ENCODE data around the gene CHRND. TPM values are rescaled to one million over a fixed set of nuclear protein-coding genes. Genes with fewer than 3 reads are reported as not detected.

CHRND gene
- total RNA-seq, 4 donors from 2014 or later, result not detected

- no peak for TF ChIP-seq CTCF (IDR thresholded peaks at IDR 0.05)
- ATAC-seq (ENCODE audit: low FRiP score), result no peak
These were observed 52.7 kb downstream of the CHRND start for GRCh38 chr2:232578626-232579025.

GRCh38 chr2:232580648-232580981 lies 54.7 kb downstream of the CHRND start:
- DNase-seq (ENCODE audit: low spot score), result no peak
- no peak for ATAC-seq (ENCODE audit: low FRiP score)
- no peak for TF ChIP-seq CTCF (IDR thresholded peaks at IDR 0.05)

More at GRCh38 chr2:232578626-232579025, 52.7 kb downstream of the CHRND start:
- no peak for DNase-seq (ENCODE audit: low spot score)

- ATAC-seq (ENCODE audit: low FRiP score), result no peak
- TF ChIP-seq CTCF (IDR thresholded peaks at IDR 0.05), result no peak
- DNase-seq (ENCODE audit: low spot score), result no peak
These were observed 55.8 kb downstream of the CHRND start for GRCh38 chr2:232581725-232582124.

GRCh38 chr2:232584238-232584637 lies 58.3 kb downstream of the CHRND start:
- DNase-seq (ENCODE audit: low spot score), result no peak
- TF ChIP-seq CTCF (IDR thresholded peaks at IDR 0.05), result no peak
- no peak for ATAC-seq (ENCODE audit: low FRiP score)

Other genes with a start within 250 kb of the CHRND start
- gene ALPP, start 147.4 kb upstream of the CHRND start, total RNA-seq, result not detected
- not detected for gene ALPG, start 119.3 kb upstream of the CHRND start, total RNA-seq
- not detected for gene ALPI, start 70.0 kb upstream of the CHRND start, total RNA-seq
- gene ECEL1, start 38.3 kb upstream of the CHRND start, total RNA-seq, result 1 to 10 TPM in 2 of 4 donors, under 1 TPM in 1, not detected in 1; 0.19 to 1.1 (median 1.0) TPM
- not detected for gene PRSS56, start 5.8 kb upstream of the CHRND start, total RNA-seq
- not detected for gene CHRNG, start 13.5 kb downstream of the CHRND start, total RNA-seq
- gene TIGD1, start 24.4 kb downstream of the CHRND start, total RNA-seq, result 1 to 10 TPM; 1.5 to 3.8 (median 2.4) TPM
- gene EIF4E2, start 24.5 kb downstream of the CHRND start, total RNA-seq, result 10 to 100 TPM; 32.2 to 45.4 (median 37.8) TPM
- 10 to 100 TPM in 3 of 4 donors, 1 to 10 TPM in 1; 9.6 to 44.1 (median 18.1) TPM for gene EFHD1, start 107.4 kb downstream of the CHRND start, total RNA-seq
- gene GIGYF2, start 171.2 kb downstream of the CHRND start, total RNA-seq, result 10 to 100 TPM; 63.9 to 80.2 (median 72.2) TPM

All from omental fat pad (tissue), 4 donors.